Esophagus (tissue), 2 donors: ENCODE data around the gene EFS. TPM values are rescaled to one million over a fixed set of nuclear protein-coding genes. Genes with fewer than 3 reads are reported as not detected.
"Not testable (repeated sequence)": the region's sequence is repeated elsewhere in the genome, so short reads cannot be mapped to it uniquely, and the experiment has no call there.

Experiments
- H3K27ac ChIP-seq, 2 donors: one replicate each; pipeline ENCODE4 v1.5.1; 2013; ENCODE audit warnings: low read depth in 2 of 2, mild to moderate bottlenecking in 2 of 2, inconsistent platforms in 1 of 2, low read length in 1 of 2, moderate library complexity in 1 of 2
- H3K27me3 ChIP-seq, 2 donors: one replicate each; pipeline ENCODE4 v1.6.1; 2013; ENCODE audit warnings: low read length in 2 of 2, control low read depth in 1 of 2, mild to moderate bottlenecking in 1 of 2; ENCODE audit not compliant: insufficient read depth in 2 of 2, control insufficient read depth in 1 of 2
- H3K36me3 ChIP-seq, 2 donors: one replicate each; pipeline ENCODE4 v1.6.1; 2013; ENCODE audit warnings: low read length in 1 of 2; ENCODE audit not compliant: control insufficient read depth in 2 of 2, insufficient read depth in 2 of 2
- H3K4me1 ChIP-seq, 2 donors: one replicate each; pipeline ENCODE4 v1.6.1; 2013; ENCODE audit warnings: low read length in 1 of 2; ENCODE audit not compliant: control insufficient read depth in 2 of 2, insufficient read depth in 2 of 2
- H3K4me3 ChIP-seq, 2 donors: one replicate each; pipeline ENCODE4 v1.5.1; 2013; ENCODE audit warnings: low read length in 2 of 2, mild to moderate bottlenecking in 2 of 2, low read depth in 1 of 2, moderate library complexity in 1 of 2
- H3K9me3 ChIP-seq, 2 donors: one replicate each; pipeline ENCODE4 v1.6.1; 2013; ENCODE audit warnings: mild to moderate bottlenecking in 2 of 2, low read depth in 1 of 2, low read length in 1 of 2, moderate library complexity in 1 of 2; ENCODE audit not compliant: control insufficient read depth in 2 of 2, insufficient read depth in 1 of 2
- WGBS, 2 donors: extraction: QIAGEN DNeasy Blood & Tissue Kit; methylation state at CpG; one replicate each; pipeline ENCODE4 v1.1.7; 2013; 5-methylcytosine and 5-hydroxymethylcytosine counted together
- polyA plus RNA-seq, 2 donors: library from polyadenylated mRNA; stranded (reverse); fragments of 200-250 nt; gene quantifications; one replicate each; pipeline ENCODE4 v1.2.3, GENCODE V29; 2013
- donor health status: healthy with polysubstance abuse.
- donor health status: Bipolar disorder and iron deficiency.

Gene EFS
- polyA plus RNA-seq, 2 donors: 23.1 to 35.9 TPM

DNA sequence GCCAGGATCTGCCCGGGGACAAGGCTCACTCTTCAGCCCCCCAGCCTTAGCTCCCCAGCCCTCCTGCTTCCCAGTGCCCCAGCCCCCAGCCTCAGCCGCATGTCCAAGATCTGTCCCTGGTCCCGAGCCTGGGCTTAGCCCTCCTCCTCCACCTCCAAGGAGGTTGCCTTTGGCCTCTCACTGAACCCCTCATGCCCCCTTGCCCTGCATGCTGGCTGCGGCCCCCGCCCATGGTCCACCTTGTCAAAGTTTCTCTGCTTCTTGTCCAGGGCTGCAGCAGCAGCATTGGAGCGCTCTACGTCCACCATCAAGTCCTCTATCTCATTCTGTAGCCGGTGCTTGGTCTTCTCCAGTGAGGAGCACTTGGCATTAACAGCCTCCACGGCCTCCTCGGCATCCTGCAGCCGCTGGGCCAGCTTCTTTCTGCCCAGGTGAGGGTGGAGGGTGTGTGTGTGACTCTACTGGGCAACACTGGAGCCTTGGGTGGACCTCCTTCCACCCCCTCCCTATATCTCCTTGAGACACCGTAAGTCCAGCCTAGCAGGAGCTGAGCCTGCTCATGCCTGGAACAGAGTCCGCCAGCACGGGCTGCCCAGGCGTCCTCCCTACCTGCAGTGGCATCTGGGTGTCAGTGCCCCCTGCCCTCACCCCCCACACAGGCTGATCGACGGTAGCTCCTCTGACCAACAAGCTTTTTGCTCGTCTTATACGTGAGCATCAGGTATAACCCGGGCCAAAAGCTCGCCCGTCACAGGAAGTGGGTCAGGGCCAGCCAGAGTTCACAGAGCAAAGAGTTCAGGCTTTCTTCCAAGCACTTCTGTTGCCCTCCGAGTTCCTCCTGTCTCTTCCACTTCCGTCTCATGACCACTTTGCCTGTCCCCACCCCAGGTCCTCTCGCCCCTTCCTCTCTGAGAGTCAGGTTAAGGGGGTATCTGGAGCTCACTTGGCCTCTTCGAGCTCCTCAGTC is 23.2 kb upstream of the EFS start:
- 79 to 85% methylated on average over 26 of the region's 26 CpGs for WGBS, 2 donors
- Histone ChIP-seq H3K36me3 (no peaks in the 10 kb centered on the region), H3K4me1 (no peaks in the 10 kb centered on the region), H3K4me3 (no peak overlapping the region), H3K27me3 (no peaks in the 10 kb centered on the region), H3K27ac (no peak overlapping the region), H3K9me3 (no peaks in the 10 kb centered on the region)

DNA sequence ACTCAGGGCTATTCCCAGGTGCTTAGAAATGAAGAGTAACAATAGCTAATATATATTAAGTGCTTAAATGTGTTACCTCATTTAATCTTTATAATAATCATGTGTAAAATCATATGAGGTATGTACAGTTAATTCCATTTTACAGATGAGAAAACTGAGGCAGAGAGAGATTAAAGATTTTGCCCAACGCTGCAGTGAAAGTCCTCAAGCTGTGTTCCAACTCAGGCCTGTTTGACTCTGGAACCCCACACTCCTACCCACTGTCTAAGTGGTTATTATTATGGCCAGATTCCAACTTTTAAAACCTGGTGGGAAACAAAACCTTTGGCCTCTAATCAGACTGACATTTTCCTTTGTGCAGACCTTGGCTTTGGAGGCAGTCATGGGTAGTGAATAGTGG is 22.0 kb upstream of the EFS start:
- WGBS, 2 donors: 89 to 94% methylated on average over 1 of the region's 1 CpG
- Histone ChIP-seq H3K4me3 (no peak overlapping the region), H3K27ac (no peak overlapping the region), H3K36me3 (no peaks in the 10 kb centered on the region), H3K4me1 (no peaks in the 10 kb centered on the region), H3K27me3 (no peaks in the 10 kb centered on the region), H3K9me3 (no peaks in the 10 kb centered on the region)

DNA sequence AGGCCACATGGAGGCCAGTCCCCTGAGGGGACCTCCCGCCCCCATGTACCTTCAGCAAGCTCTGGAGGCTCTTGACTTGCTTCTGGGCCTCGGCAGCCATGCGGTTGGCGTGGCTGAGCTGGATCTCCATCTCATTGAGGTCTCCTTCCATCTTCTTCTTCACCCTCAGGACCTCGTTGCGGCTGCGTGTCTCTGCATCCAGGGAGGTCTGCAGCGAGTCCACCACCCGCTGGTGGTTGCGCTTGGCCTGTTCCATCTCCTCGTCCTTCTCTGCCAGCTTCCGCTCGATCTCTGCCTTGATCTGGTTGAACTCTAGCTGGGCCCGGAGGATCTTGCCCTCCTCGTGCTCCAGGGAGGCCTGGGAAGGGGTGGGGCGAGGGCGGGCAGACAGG is 21.3 kb upstream of the EFS start:
- H3K27ac ChIP-seq, H3K4me3 ChIP-seq, H3K27me3 ChIP-seq, H3K9me3 ChIP-seq, H3K4me1 ChIP-seq, H3K36me3 ChIP-seq: not testable (repeated sequence)
- WGBS, 2 donors: 85 to 87% methylated on average over 16 to 17 of the region's 17 CpGs

DNA sequence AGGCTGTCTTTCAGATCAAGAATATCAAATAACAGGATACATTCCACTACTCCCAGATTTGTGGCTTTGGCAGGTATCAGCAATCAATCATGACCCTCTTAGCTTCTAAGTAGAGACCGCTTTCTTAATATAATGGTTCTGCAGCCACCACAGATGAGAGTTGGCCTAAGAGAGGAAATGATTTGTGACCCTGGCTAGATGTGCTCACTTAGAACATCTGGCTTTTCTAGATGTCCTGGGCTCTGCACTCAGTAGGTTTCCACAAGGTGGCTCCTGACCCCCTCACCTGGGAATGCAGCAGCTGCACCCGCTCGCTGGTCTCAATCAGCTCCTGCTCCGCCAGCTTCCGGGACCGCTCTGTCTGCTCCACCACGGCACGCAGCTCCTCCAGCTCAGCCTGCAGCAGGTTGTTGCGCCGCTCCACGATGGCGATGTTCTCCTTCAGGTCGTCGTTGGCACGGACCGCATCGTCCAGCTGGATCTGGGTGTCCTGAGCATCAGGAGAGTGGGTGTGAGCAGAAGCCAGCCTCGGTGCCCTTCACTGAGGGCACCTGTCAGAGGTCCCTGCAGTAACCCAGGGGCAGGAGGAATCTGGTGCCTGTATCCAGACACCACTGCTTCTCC is 20.8 kb upstream of the EFS start:
- Histone ChIP-seq H3K9me3 (no peaks in the 10 kb centered on the region), H3K4me3 (no peak overlapping the region), H3K36me3 (no peaks in the 10 kb centered on the region), H3K4me1 (no peaks in the 10 kb centered on the region), H3K27ac (no peak overlapping the region), H3K27me3 (no peaks in the 10 kb centered on the region)
- 79 to 87% methylated on average over 17 to 18 of the region's 18 CpGs for WGBS, 2 donors

DNA sequence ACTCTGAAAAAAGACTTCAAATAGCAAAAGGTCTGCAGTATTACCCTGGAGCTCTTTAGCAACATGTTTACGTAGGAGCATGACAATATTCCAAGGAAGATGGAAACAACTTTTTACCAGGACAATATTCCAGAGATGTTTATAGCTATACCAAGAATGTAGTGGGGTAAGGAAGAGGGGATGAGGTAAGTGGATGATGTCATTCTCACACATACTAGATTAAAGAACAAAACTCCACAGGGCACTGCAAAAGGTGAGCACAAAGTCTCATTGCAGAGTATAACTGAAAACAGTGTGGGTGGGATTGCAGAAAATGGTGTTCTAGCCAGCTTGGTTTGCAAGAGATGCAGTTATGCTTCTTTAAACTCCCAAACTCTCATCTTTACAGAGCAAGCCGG is 20.3 kb upstream of the EFS start:
- Histone ChIP-seq H3K27ac (no peak overlapping the region), H3K4me1 (no peaks in the 10 kb centered on the region), H3K36me3 (no peaks in the 10 kb centered on the region), H3K9me3 (no peaks in the 10 kb centered on the region), H3K27me3 (no peaks in the 10 kb centered on the region), H3K4me3 (no peak overlapping the region)
- 80 to 83% methylated on average over 2 of the region's 2 CpGs for WGBS, 2 donors

DNA sequence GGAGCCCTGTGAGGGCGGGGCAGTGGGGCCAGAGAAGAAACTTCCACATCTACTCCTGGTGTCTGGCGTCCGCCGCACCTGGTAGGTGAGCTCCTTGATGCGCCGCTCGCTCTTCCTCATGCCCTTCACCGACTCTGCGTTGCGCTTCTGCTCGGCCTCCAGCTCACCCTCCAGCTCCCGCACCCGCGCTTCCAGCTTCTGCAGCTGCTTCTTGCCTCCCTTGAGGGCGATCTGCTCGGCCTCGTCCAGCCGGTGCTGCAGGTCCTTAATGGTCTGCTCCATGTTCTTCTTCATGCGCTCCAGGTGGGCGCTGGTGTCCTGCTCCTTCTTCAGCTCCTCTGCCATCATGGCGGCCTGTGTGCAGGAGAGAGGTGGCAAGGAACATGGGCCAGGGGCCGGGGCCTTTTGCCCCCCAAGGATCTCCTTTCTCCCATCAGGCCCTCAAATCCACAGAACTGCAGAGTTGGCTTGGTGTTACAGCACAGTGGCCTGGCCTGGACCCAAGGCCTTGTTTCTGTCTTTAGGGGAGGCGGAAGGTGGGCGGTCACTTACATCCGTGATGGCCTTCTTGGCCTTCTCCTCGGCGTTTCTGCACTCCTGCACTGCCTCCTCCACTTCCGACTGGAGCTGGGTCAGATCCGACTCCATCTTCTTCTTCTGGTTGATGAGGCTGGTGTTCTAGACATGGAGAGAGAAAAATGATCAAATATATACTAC is 19.6 kb upstream of the EFS start:
- Histone ChIP-seq H3K9me3 (no peaks in the 10 kb centered on the region), H3K36me3 (no peaks in the 10 kb centered on the region), H3K27ac (no peak overlapping the region), H3K4me3 (no peak overlapping the region), H3K4me1 (peaks cover 0 to 4% of the 10 kb centered on the region in 2 donors), H3K27me3 (no peaks in the 10 kb centered on the region)
- WGBS, 2 donors: 89 to 90% methylated on average over 28 to 29 of the region's 29 CpGs

DNA sequence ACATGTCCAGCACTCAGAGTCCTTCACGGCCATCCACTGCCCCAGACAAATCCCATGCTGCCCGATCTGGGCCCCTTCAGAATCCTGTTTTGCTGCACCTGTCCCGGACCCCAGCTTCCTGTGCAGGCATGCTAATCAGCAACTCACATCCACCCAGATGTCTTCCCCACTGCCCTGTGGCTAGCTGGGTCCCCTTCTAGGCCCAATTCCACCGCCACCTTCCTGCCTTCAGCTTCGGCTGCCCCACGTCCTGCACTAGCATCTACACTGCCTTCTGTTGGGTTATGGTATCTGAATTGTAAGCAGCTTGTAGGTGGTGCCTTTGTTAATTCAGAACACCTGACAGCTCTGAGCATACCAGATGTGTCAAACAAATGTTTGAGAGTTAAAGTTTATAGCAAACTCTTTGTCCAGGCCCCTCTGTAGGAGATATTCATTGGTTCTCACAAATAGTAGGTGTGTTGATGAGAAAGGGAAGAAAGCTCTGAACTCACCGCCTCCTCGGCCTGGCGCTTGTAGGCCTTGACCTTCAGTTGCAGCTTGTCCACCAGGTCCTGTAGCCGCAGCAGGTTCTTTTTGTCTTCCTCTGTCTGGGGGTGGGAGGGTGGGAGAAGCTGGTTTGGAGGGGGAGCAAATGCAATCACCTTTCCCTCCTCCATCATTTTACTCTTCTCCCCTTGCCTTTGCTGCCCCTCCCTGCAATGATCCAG is 17.9 kb upstream of the EFS start:
- Histone ChIP-seq H3K9me3 (no peaks in the 10 kb centered on the region), H3K4me3 (no peak overlapping the region), H3K4me1 (peaks cover 0 to 4% of the 10 kb centered on the region in 2 donors), H3K36me3 (no peaks in the 10 kb centered on the region), H3K27ac (no peak overlapping the region), H3K27me3 (no peaks in the 10 kb centered on the region)
- WGBS, 2 donors: 77% methylated on average over 10 of the region's 10 CpGs

DNA sequence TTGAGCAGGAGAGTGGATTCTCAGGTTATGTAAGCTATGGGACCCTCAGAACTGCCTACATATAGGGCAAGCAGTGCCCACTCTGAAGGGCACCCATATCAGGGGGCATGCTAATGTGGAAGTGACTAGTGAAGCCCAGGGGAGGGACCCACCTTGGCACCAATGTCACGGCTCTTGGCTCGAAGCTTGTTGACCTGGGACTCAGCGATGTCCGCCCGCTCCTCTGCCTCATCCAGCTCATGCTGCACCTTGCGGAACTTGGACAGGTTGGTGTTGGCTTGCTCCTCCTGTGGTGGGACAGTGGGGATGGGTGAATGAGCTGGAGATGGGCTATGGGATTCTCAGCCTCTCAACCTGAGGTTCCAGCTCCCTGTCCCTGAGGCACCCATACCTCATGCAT is 17.3 kb upstream of the EFS start:
- no peak overlapping the region for H3K4me3 ChIP-seq
- H3K9me3 ChIP-seq: no peaks in the 10 kb centered on the region
- H3K36me3 ChIP-seq: no peaks in the 10 kb centered on the region
- 87 to 88% methylated on average over 6 of the region's 6 CpGs for WGBS, 2 donors
- H3K27ac ChIP-seq: no peak overlapping the region
- peaks cover 0 to 4% of the 10 kb centered on the region in 2 donors for H3K4me1 ChIP-seq
- no peaks in the 10 kb centered on the region for H3K27me3 ChIP-seq

DNA sequence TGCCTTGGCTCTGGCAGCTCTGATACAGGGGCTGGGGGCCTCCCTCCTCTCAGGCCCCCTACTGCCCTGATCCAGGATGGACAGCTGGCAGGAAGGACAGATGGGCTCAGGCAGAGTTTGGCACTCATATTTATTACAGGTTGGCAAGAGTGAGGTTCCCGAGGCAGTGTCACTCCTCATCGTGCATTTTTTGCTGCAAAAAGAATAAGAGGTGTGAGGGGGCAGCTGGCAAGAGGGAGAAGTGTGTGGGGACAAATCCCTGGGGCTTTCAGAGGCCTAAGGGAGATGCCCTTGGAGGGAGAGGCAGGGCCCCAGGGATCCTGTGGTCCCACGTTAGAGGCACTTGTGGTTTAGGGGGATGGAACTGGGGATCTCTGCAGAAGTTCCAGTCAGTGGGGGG is 16.9 kb upstream of the EFS start:
- no peak overlapping the region for H3K4me3 ChIP-seq
- no peak overlapping the region for H3K27ac ChIP-seq
- WGBS, 2 donors: 60 to 62% methylated on average over 3 of the region's 3 CpGs
- no peaks in the 10 kb centered on the region for H3K27me3 ChIP-seq
- H3K4me1 ChIP-seq: peaks cover 0 to 4% of the 10 kb centered on the region in 2 donors
- H3K36me3 ChIP-seq: no peaks in the 10 kb centered on the region
- no peaks in the 10 kb centered on the region for H3K9me3 ChIP-seq
